Neural cell (in vitro differentiated cells): ENCODE results near the gene DCDC2. TPM values are rescaled to one million over a fixed set of nuclear protein-coding genes. Genes with fewer than 3 reads are reported as not detected.

Experiments
- H2AFZ ChIP-seq: fragments of 200-600, 300-800 bp; sonication (generic), shearing (Covaris generic); 2 replicates; pipeline ENCODE4 v1.6.0; 2014; ENCODE audit warnings: low read depth, mild to moderate bottlenecking, antibody characterized with exemption, low read length, moderate library complexity
- H3F3A ChIP-seq: fragments of 200-600 bp; shearing (Covaris generic); 2 replicates; pipeline ENCODE4 v1.6.1; 2016; ENCODE audit warnings: mild to moderate bottlenecking, moderate library complexity, mixed read lengths, antibody characterized with exemption, low read length; ENCODE audit not compliant: insufficient read depth, poor library complexity, severe bottlenecking
- H3K27ac ChIP-seq: fragments of 200-600, 300-800 bp; sonication (generic), shearing (Covaris generic); 2 replicates; pipeline ENCODE4 v1.5.1; 2014; ENCODE audit warnings: mild to moderate bottlenecking, low read length, moderate library complexity
- H3K27me3 ChIP-seq: fragments of 300-800, 200-600 bp; sonication (generic), shearing (Covaris generic); 2 replicates; pipeline ENCODE4 v1.6.0; 2014; ENCODE audit warnings: mild to moderate bottlenecking, low read depth, low read length, moderate library complexity; ENCODE audit not compliant: insufficient read depth
- H3K36me3 ChIP-seq: fragments of 300-800, 200-600 bp; sonication (generic), shearing (Covaris generic); 2 replicates; pipeline ENCODE4 v1.5.1; 2014; ENCODE audit warnings: mild to moderate bottlenecking, antibody characterized with exemption, low read length, moderate library complexity; ENCODE audit not compliant: insufficient read depth
- H3K4me2 ChIP-seq: fragments of 300-800, 200-600 bp; sonication (generic), shearing (Covaris generic); 2 replicates; pipeline ENCODE4 v1.6.0; 2014; ENCODE audit warnings: mild to moderate bottlenecking, low read length
- H3K4me3 ChIP-seq: fragments of 300-800, 200-600 bp; sonication (generic), shearing (Covaris generic); 2 replicates; pipeline ENCODE4 v1.5.1; 2014; ENCODE audit warnings: mild to moderate bottlenecking, low read length, moderate library complexity
- H3K79me2 ChIP-seq: fragments of 200-600 bp; shearing (Covaris generic); replicated peaks from 2 replicates; pipeline ENCODE4 v1.6.0; 2014; ENCODE audit warnings: mild to moderate bottlenecking, low read length, moderate library complexity; ENCODE audit not compliant: insufficient read depth
- H3K9ac ChIP-seq: fragments of 300-800, 200-600 bp; sonication (generic), shearing (Covaris generic); 2 replicates; pipeline ENCODE4 v1.6.1; 2016; ENCODE audit warnings: mild to moderate bottlenecking, low read length, mixed read lengths
- H3K9me2 ChIP-seq: fragments of 200-600 bp; shearing (Covaris generic); 2 replicates; pipeline ENCODE4 v1.6.1; 2016; ENCODE audit warnings: mild to moderate bottlenecking, low read length, mixed read lengths; ENCODE audit not compliant: insufficient read depth
- H3K9me3 ChIP-seq: fragments of 200-600, 300-800 bp; sonication (generic), shearing (Covaris generic); 2 replicates; pipeline ENCODE4 v1.6.1; 2016; ENCODE audit warnings: mild to moderate bottlenecking, mixed run types, low read length, moderate library complexity, mixed read lengths
- H4K20me1 ChIP-seq: fragments of 200-600 bp; shearing (Covaris generic); 2 replicates; pipeline ENCODE4 v1.6.1; 2016; ENCODE audit warnings: mild to moderate bottlenecking, mixed run types; ENCODE audit not compliant: insufficient read depth
- CTCF ChIP-seq: fragments of 450-650 bp; IDR thresholded peaks from 2 replicates; pipeline ENCODE4 v1.5.1; 2014; ENCODE audit warnings: antibody characterized with exemption, mild to moderate bottlenecking, moderate library complexity; ENCODE audit not compliant: poor library complexity, severe bottlenecking
- EP300 ChIP-seq: fragments of 450-650 bp; conservative IDR thresholded peaks from 2 replicates; pipeline ENCODE4 v1.6.1; 2014; ENCODE audit warnings: antibody characterized with exemption, mild to moderate bottlenecking, moderate library complexity; ENCODE audit not compliant: poor library complexity, severe bottlenecking
- EZH2 ChIP-seq: fragments of 200-600, 300-800 bp; shearing (Covaris generic), sonication (generic); IDR thresholded peaks from 2 replicates; pipeline ENCODE4 v1.6.1; 2014; ENCODE audit warnings: antibody characterized with exemption, low read length, borderline replicate concordance, mild to moderate bottlenecking; ENCODE audit not compliant: insufficient read depth, poor library complexity, severe bottlenecking
- MXI1 ChIP-seq: fragments of 450-650 bp; conservative IDR thresholded peaks from 2 replicates; pipeline ENCODE4 v1.6.1; 2014; ENCODE audit warnings: antibody characterized with exemption, mild to moderate bottlenecking; ENCODE audit not compliant: poor library complexity, severe bottlenecking
- POLR2AphosphoS5 ChIP-seq: IDR thresholded peaks from 2 replicates; pipeline ENCODE4 v1.6.1; 2012
- RAD21 ChIP-seq: fragments of 450-650 bp; conservative IDR thresholded peaks from 2 replicates; pipeline ENCODE4 v1.6.1; 2014; ENCODE audit warnings: antibody characterized with exemption, mild to moderate bottlenecking, moderate library complexity
- REST ChIP-seq: IDR thresholded peaks from 2 replicates; pipeline ENCODE4 v1.6.1; 2012; ENCODE audit warnings: borderline replicate concordance
- SMC3 ChIP-seq: fragments of 450-650 bp; conservative IDR thresholded peaks from 2 replicates; pipeline ENCODE4 v1.6.1; 2014; ENCODE audit warnings: antibody characterized with exemption, mild to moderate bottlenecking, moderate library complexity; ENCODE audit not compliant: poor library complexity
- TAF1 ChIP-seq: IDR thresholded peaks from 2 replicates; pipeline ENCODE4 v1.6.1; 2012; ENCODE audit warnings: low read depth
- polyA plus RNA-seq: library from polyadenylated mRNA; depleted of rRNA; stranded (reverse); fragments of >200 nt; gene quantifications from 2 replicates; pipeline ENCODE4 v1.2.3, GENCODE V29; 2014

Gene DCDC2
- polyA plus RNA-seq, 1 donor from 2014 or later: 0.57 TPM

- Histone ChIP-seq H3K9me2 (no peaks in the 10 kb centered on the region), H3F3A (no peaks in the 10 kb centered on the region), H3K36me3 (no peaks in the 10 kb centered on the region), H4K20me1 (no peaks in the 10 kb centered on the region), H3K4me2 (no peak overlapping the region), H3K27me3 (no peaks in the 10 kb centered on the region), H2AFZ (no peak overlapping the region), H3K4me3 (no peak overlapping the region), H3K79me2 (no peaks in the 10 kb centered on the region), H3K9me3 (no peaks in the 10 kb centered on the region), H3K9ac (no peak overlapping the region), H3K27ac (no peak overlapping the region)
- TF ChIP-seq SMC3 (no peak), REST (no peak), TAF1 (no peak), EP300 (no peak), POLR2AphosphoS5 (no peak), RAD21 (no peak), MXI1 (no peak), CTCF (no peak), EZH2 (no peak)
Measured at GRCh38 chr6:24356310-24356973, 1.4 kb downstream of the DCDC2 start.

DNA sequence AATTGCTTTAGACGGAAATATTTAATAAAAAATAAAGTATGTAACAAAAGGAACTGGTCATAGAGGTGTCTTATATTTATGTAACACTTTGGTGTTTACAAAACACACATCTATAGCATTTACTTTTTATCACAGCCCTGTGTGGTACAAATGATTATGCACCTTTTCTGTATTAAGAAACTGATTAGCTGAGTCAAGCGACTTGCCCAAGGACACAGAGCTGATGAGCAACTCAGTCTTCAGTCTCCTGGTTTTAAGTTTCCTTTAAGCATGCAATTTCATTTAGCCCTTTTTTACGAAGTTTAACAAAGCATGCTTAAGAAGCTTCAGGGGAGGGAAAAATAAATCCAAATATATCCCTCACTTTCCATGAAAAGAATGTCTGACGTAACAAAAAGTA lies 2.5 kb downstream of the DCDC2 start:
- H4K20me1 ChIP-seq: no peaks in the 10 kb centered on the region
- H3K4me2 ChIP-seq: no peak overlapping the region
- H3K27ac ChIP-seq: no peak overlapping the region
- no peaks in the 10 kb centered on the region for H3K36me3 ChIP-seq
- no peak overlapping the region for H3K9ac ChIP-seq
- H3K79me2 ChIP-seq: no peaks in the 10 kb centered on the region
- TF ChIP-seq POLR2AphosphoS5 (no peak), EZH2 (no peak), REST (no peak), RAD21 (no peak), EP300 (no peak), MXI1 (no peak), CTCF (no peak), SMC3 (no peak), TAF1 (no peak)
- no peak overlapping the region for H2AFZ ChIP-seq
- H3K4me3 ChIP-seq: no peak overlapping the region
- H3F3A ChIP-seq: no peaks in the 10 kb centered on the region
- no peaks in the 10 kb centered on the region for H3K9me2 ChIP-seq
- H3K9me3 ChIP-seq: no peaks in the 10 kb centered on the region
- H3K27me3 ChIP-seq: no peaks in the 10 kb centered on the region
